ENCODE results near the gene PTPRA. TPM values are rescaled to one million over a fixed set of nuclear protein-coding genes. Genes with fewer than 3 reads are reported as not detected.

The PTPRA gene
- total and polyA plus RNA-seq, 4 donors, result 8.7 to 24.3 (median 15.7) TPM

- Histone ChIP-seq H3K27ac (ENCODE audit: low read depth in 1 of 2, low read length in 2 of 2) (no peak overlapping the region), H3K9me3 (ENCODE audit: control insufficient read depth in 4 of 4, low read length in 3 of 4) (no peaks in the 10 kb centered on the region), H3K4me1 (ENCODE audit: control insufficient read depth in 4 of 4, insufficient read depth in 4 of 4, low read length in 3 of 4) (peaks cover 9 to 16% (median 13%) of the 10 kb centered on the region in 4 donors), H3K27me3 (ENCODE audit: control insufficient read depth in 4 of 4, insufficient read depth in 4 of 4, low read length in 3 of 4) (no peaks in the 10 kb centered on the region), H3K4me3 (ENCODE audit: low read depth in 1 of 3, low read length in 3 of 3) (no peak overlapping the region), H3K36me3 (ENCODE audit: control insufficient read depth in 4 of 4, insufficient read depth in 3 of 4, low read depth in 1 of 4, low read length in 3 of 4) (peaks cover 0 to 11% (median 4%) of the 10 kb centered on the region in 4 donors), H3K9ac (ENCODE audit: low read depth in 1 of 2, low read length in 2 of 2) (no peak overlapping the region)
- no peak for DNase-seq (ENCODE audit: low spot score)
- TF ChIP-seq CTCF (IDR thresholded peaks at IDR 0.05; ENCODE audit: low read depth, low read length, missing input control) (no peak), GABPA (IDR thresholded peaks at IDR 0.05 in 1 of 2, conservative IDR thresholded peaks at IDR 0.05 in 1 of 2) (no peak), HNF4A (conservative IDR thresholded peaks at IDR 0.05) (no peak), RXRA (IDR thresholded peaks at IDR 0.05) (no peak), FOXA2 (IDR thresholded peaks at IDR 0.05) (no peak), ATF3 (IDR thresholded peaks at IDR 0.05) (no peak), ZBTB33 (IDR thresholded peaks at IDR 0.05) (no peak), RAD21 (IDR thresholded peaks at IDR 0.05) (no peak), TAF1 (conservative IDR thresholded peaks at IDR 0.05) (no peak), REST (IDR thresholded peaks at IDR 0.05) (no peak), EGR1 (IDR thresholded peaks at IDR 0.05; ENCODE audit: low read depth in 2 of 2) (no peak), JUND (IDR thresholded peaks at IDR 0.05) (no peak), HNF4G (IDR thresholded peaks at IDR 0.05) (no peak), SP1 (IDR thresholded peaks at IDR 0.05) (no peak), YY1 (IDR thresholded peaks at IDR 0.05) (no peak), FOXA1 (IDR thresholded peaks at IDR 0.05) (no peak), MAX (IDR thresholded peaks at IDR 0.05) (no peak), NR2F2 (IDR thresholded peaks at IDR 0.05) (no peak)
- 93% methylated on average over 6 of the region's 6 CpGs for WGBS
Measured at GRCh38 chr20:2837221-2837960, 35.9 kb upstream of the PTPRA start.
